OCI-LY1 (cell line): ENCODE data around the gene PRKCB.

Experiments used
- CTCF ChIP-seq: fragments of 200-600 bp; sonication (generic), shearing (Covaris generic); IDR thresholded peaks from 2 replicates; pipeline ENCODE4 v1.5.1; 2017; ENCODE audit warnings: mild to moderate bottlenecking, antibody characterized with exemption, low read length, moderate library complexity, mixed read lengths
- EZH2 ChIP-seq: fragments of 200-600 bp; sonication (generic), shearing (Covaris generic); IDR thresholded peaks from 2 replicates; pipeline ENCODE4 v1.8.0; 2017; ENCODE audit warnings: borderline replicate concordance, mixed run types, mild to moderate bottlenecking, antibody characterized with exemption, low read length, moderate library complexity, mixed read lengths

GRCh38 chr16:24051125-24051524 lies 215.3 kb downstream of the PRKCB start:
- TF ChIP-seq CTCF: no peak
- no peak for TF ChIP-seq EZH2
